HepG2 (cell line): ENCODE results near the gene AGAP3. TPM values are rescaled to one million over a fixed set of nuclear protein-coding genes. Genes with fewer than 3 reads are reported as not detected.

Source experiments
- DMAP1 ChIP-seq: IDR thresholded peaks from 2 replicates; pipeline ENCODE4 v1.6.1; 2016
- KDM6A ChIP-seq: IDR thresholded peaks from 2 replicates; pipeline ENCODE4 v1.6.1; 2016; ENCODE audit warnings: low read depth
- MLLT10 ChIP-seq: sonication (generic); formaldehyde crosslinking; IDR thresholded peaks from 2 replicates; pipeline ENCODE4 v1.4.0; 2020; ENCODE audit warnings: missing genetic modification reagents
- NCOR1 ChIP-seq: fragments of 200-600 bp; sonication (generic); IDR thresholded peaks from 2 replicates; pipeline ENCODE4 v1.7.0; 2017; ENCODE audit warnings: antibody characterized with exemption, low read length, borderline replicate concordance
- PLRG1 ChIP-seq: fragments of 450-650 bp; conservative IDR thresholded peaks from 2 replicates; pipeline ENCODE4 v1.6.1; 2016
- SPEN ChIP-seq: sonication (generic); formaldehyde crosslinking; IDR thresholded peaks from 2 replicates; pipeline ENCODE4 v1.5.1; 2020; ENCODE audit warnings: low read depth, mild to moderate bottlenecking, missing genetic modification reagents
- SUZ12 ChIP-seq: fragments of 150-350 bp; IDR thresholded peaks from 2 replicates; pipeline ENCODE4 v1.6.1; 2014; ENCODE audit warnings: low read depth, low read length
- TBX2 ChIP-seq: sonication (generic); formaldehyde crosslinking; IDR thresholded peaks from 2 replicates; pipeline ENCODE4 v1.5.0; 2020; ENCODE audit warnings: missing genetic modification reagents, mild to moderate bottlenecking, borderline replicate concordance
- THAP11 ChIP-seq: IDR thresholded peaks from 2 replicates; pipeline ENCODE4 v1.6.1; 2016; ENCODE audit warnings: missing biosample characterization, missing genetic modification reagents
- TP53 ChIP-seq: sonication (generic); formaldehyde crosslinking; conservative IDR thresholded peaks from 2 replicates; pipeline ENCODE4 v1.4.0; 2020; ENCODE audit warnings: missing genetic modification reagents
- XBP1 ChIP-seq: sonication (generic); formaldehyde crosslinking; IDR thresholded peaks from 2 replicates; pipeline ENCODE4 v1.5.0; 2020; ENCODE audit warnings: missing genetic modification reagents
- YEATS4 ChIP-seq: sonication (generic); formaldehyde crosslinking; IDR thresholded peaks from 2 replicates; pipeline ENCODE4 v1.4.0; 2020; ENCODE audit warnings: missing genetic modification reagents, borderline replicate concordance
- ZBTB7A ChIP-seq: sonication (generic); formaldehyde crosslinking; IDR thresholded peaks from 2 replicates; pipeline ENCODE4 v1.8.0; 2022; ENCODE audit warnings: mild to moderate bottlenecking, missing genetic modification reagents
- ZNF121 ChIP-seq: sonication (generic); formaldehyde crosslinking; IDR thresholded peaks from 2 replicates; pipeline ENCODE4 v1.5.0; 2020; ENCODE audit warnings: mild to moderate bottlenecking, missing genetic modification reagents
- ZNF143 ChIP-seq: sonication (generic); formaldehyde crosslinking; IDR thresholded peaks from 2 replicates; pipeline ENCODE4 v1.4.0; 2020; ENCODE audit warnings: missing genetic modification reagents
- ZNF207 ChIP-seq: fragments of 450-650 bp; IDR thresholded peaks from 2 replicates; pipeline ENCODE4 v1.6.1; 2016; ENCODE audit warnings: antibody characterized with exemption, borderline replicate concordance
- ZNF33A ChIP-seq: sonication (generic); formaldehyde crosslinking; IDR thresholded peaks from 2 replicates; pipeline ENCODE4 v1.5.1; 2020; ENCODE audit warnings: missing genetic modification reagents, mild to moderate bottlenecking, moderate library complexity, borderline replicate concordance
- ZNF556 ChIP-seq: sonication (generic); formaldehyde crosslinking; IDR thresholded peaks from 2 replicates; pipeline ENCODE4 v1.4.0; 2020; ENCODE audit warnings: mild to moderate bottlenecking, missing genetic modification reagents, borderline replicate concordance
- ZNF562 ChIP-seq: sonication (generic); formaldehyde crosslinking; IDR thresholded peaks from 2 replicates; pipeline ENCODE4 v1.8.0; 2022; ENCODE audit warnings: missing genetic modification reagents, borderline replicate concordance
- ZNF776 ChIP-seq: sonication (generic); formaldehyde crosslinking; IDR thresholded peaks from 2 replicates; pipeline ENCODE4 v1.4.0; 2020; ENCODE audit warnings: mild to moderate bottlenecking, missing genetic modification reagents
- polyA plus RNA-seq, 8 experiments: library from polyadenylated mRNA; depleted of rRNA in 3 of 8; stranded (reverse) in 7 of 8; unstranded in 1 of 8; fragments of >200 nt; fragmentation: Illumina TruSeq in 4 of 8; extraction: Trizol in 4 of 8; gene quantifications; 2 replicates each; pipeline versions ENCODE4 v1.2.1 to v1.2.3, GENCODE V29; 2011 to 2016; ENCODE audit warnings: low read depth in 4 of 8, missing spikeins in 1 of 8, mixed read lengths in 1 of 8; ENCODE audit not compliant: insufficient read depth in 1 of 8
- total RNA-seq, 5 experiments: library from RNA; depleted of rRNA; stranded (reverse); fragments of >200 nt; fragmentation: Illumina TruSeq; extraction: Trizol; gene quantifications; 2 replicates each; pipeline ENCODE4 v1.2.3, GENCODE V29; 2016; ENCODE audit warnings: low read depth in 1 of 5
- TF ChIP-seq, protein P1 (sequence below), 2 experiments: sonication (generic) in 1 of 2; formaldehyde crosslinking in 1 of 2; IDR thresholded peaks; 2 replicates each; pipeline versions ENCODE4 v1.4.0 to v1.6.1; 2018 to 2020; ENCODE audit warnings: missing genetic modification reagents in 2 of 2, borderline replicate concordance in 1 of 2, low read depth in 1 of 2, mild to moderate bottlenecking in 1 of 2, missing biosample characterization in 1 of 2
- TF ChIP-seq, protein P2 (sequence below): sonication (generic); formaldehyde crosslinking; conservative IDR thresholded peaks from 2 replicates; pipeline ENCODE4 v1.8.0; 2022; ENCODE audit warnings: mild to moderate bottlenecking, moderate library complexity, missing genetic modification reagents
- TF ChIP-seq, protein P3 (sequence below): sonication (generic); formaldehyde crosslinking; IDR thresholded peaks from 2 replicates; pipeline ENCODE4 v1.5.1; 2020; ENCODE audit warnings: missing genetic modification reagents, mild to moderate bottlenecking, borderline replicate concordance
- TF ChIP-seq, protein P4 (sequence below): sonication (generic); formaldehyde crosslinking; IDR thresholded peaks from 2 replicates; pipeline ENCODE4 v1.9.0; 2021; ENCODE audit warnings: missing genetic modification reagents, borderline replicate concordance
- TF ChIP-seq, protein P5 (sequence below): sonication (generic); formaldehyde crosslinking; IDR thresholded peaks from 2 replicates; pipeline ENCODE4 v1.5.0; 2020; ENCODE audit warnings: missing genetic modification reagents

AGAP3 gene
- total and polyA plus RNA-seq, 2 of the 13 experiments (the other 11 are each of a cell fraction or from before 2014, with no cell fraction given) = 31.3 to 61.4 TPM

DNA sequence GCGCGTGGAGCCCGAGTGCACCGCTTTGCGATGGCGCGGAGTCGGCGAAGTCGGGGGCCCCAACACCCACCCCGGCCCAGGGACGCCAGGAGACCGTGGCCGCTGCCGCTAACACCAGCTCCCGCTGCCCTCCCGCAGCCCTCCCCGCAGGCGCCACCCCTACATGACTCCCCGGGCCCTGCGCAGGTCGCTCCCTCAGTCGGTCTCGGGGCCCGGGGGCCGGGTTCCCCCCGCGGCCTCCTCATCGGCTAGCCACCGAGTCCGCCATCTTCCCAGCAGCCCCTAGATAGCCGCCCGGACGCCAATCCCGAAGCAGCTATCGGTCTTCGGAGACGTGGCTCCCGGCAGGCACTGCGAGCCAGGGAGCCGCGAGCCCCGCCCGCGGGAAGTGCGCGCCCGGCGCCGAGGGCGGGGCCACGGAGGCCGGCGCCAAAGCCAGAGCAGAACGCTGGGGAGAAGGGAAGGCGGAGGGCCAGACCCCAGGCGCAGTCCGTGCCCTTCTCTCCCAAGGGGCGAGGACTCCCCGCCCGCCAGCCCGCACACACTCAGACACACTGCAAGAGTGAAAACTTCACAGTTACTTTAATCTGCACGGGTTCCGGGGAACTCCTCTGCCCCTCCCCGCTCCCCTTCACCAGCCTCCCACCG is 5.6 kb upstream of the AGAP3 start, which contains the start of gene FASTK (continued):
- TF ChIP-seq, protein P1, sequence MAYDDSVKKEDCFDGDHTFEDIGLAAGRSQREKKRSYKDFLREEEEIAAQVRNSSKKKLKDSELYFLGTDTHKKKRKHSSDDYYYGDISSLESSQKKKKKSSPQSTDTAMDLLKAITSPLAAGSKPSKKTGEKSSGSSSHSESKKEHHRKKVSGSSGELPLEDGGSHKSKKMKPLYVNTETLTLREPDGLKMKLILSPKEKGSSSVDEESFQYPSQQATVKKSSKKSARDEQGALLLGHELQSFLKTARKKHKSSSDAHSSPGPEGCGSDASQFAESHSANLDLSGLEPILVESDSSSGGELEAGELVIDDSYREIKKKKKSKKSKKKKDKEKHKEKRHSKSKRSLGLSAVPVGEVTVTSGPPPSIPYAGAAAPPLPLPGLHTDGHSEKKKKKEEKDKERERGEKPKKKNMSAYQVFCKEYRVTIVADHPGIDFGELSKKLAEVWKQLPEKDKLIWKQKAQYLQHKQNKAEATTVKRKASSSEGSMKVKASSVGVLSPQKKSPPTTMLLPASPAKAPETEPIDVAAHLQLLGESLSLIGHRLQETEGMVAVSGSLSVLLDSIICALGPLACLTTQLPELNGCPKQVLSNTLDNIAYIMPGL (CRISPR knock-in tag; IDR thresholded peaks at IDR 0.05; ENCODE audit: borderline replicate concordance in 1 of 2, low read depth in 1 of 2) = peak; percentile 67 to 69
- TF ChIP-seq, protein P2, sequence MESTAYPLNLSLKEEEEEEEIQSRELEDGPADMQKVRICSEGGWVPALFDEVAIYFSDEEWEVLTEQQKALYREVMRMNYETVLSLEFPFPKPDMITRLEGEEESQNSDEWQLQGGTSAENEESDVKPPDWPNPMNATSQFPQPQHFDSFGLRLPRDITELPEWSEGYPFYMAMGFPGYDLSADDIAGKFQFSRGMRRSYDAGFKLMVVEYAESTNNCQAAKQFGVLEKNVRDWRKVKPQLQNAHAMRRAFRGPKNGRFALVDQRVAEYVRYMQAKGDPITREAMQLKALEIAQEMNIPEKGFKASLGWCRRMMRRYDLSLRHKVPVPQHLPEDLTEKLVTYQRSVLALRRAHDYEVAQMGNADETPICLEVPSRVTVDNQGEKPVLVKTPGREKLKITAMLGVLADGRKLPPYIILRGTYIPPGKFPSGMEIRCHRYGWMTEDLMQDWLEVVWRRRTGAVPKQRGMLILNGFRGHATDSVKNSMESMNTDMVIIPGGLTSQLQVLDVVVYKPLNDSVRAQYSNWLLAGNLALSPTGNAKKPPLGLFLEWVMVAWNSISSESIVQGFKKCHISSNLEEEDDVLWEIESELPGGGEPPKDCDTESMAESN = peak; percentile 67; the same call in 1 of the 2 replicates
- TF ChIP-seq DMAP1 (CRISPR knock-in tag) (peak; percentile 79; the same call in 1 of the 2 replicates), ZBTB7A (CRISPR knock-in tag) (no peak), PLRG1 (no peak), TP53 (CRISPR knock-in tag) (no peak), THAP11 (CRISPR knock-in tag) (peak; percentile 95), SUZ12 (peak; percentile 45; the same call in 1 of the 2 replicates), NCOR1 (no peak), ZNF556 (peak; percentile 32; the same call in 1 of the 2 replicates), KDM6A (CRISPR knock-in tag) (no peak), YEATS4 (CRISPR knock-in tag) (no peak; the same call in none of the 2 replicates), XBP1 (no peak), ZNF207 (no peak), TBX2 (peak; percentile 22), ZNF33A (CRISPR knock-in tag) (no peak), SPEN (CRISPR knock-in tag) (peak; percentile 79), ZNF121 (CRISPR knock-in tag) (no peak), ZNF143 (CRISPR knock-in tag) (peak; percentile 91), ZNF776 (0 out of 2 replicates have a peak, but pooled peaks have one; percentile 21), ZNF562 (CRISPR knock-in tag) (no peak), MLLT10 (CRISPR knock-in tag) (no peak)
- TF ChIP-seq, protein P3, sequence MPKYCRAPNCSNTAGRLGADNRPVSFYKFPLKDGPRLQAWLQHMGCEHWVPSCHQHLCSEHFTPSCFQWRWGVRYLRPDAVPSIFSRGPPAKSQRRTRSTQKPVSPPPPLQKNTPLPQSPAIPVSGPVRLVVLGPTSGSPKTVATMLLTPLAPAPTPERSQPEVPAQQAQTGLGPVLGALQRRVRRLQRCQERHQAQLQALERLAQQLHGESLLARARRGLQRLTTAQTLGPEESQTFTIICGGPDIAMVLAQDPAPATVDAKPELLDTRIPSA = no peak
- TF ChIP-seq, protein P4, sequence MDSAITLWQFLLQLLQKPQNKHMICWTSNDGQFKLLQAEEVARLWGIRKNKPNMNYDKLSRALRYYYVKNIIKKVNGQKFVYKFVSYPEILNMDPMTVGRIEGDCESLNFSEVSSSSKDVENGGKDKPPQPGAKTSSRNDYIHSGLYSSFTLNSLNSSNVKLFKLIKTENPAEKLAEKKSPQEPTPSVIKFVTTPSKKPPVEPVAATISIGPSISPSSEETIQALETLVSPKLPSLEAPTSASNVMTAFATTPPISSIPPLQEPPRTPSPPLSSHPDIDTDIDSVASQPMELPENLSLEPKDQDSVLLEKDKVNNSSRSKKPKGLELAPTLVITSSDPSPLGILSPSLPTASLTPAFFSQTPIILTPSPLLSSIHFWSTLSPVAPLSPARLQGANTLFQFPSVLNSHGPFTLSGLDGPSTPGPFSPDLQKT = no peak
- TF ChIP-seq, protein P5, sequence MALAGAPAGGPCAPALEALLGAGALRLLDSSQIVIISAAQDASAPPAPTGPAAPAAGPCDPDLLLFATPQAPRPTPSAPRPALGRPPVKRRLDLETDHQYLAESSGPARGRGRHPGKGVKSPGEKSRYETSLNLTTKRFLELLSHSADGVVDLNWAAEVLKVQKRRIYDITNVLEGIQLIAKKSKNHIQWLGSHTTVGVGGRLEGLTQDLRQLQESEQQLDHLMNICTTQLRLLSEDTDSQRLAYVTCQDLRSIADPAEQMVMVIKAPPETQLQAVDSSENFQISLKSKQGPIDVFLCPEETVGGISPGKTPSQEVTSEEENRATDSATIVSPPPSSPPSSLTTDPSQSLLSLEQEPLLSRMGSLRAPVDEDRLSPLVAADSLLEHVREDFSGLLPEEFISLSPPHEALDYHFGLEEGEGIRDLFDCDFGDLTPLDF (CRISPR knock-in tag) = 0 out of 2 replicates have a peak, but pooled peaks have one; percentile 59
